ENCODE results near the gene NKX2-1. TPM values are rescaled to one million over a fixed set of nuclear protein-coding genes. Genes with fewer than 3 reads are reported as not detected.
A peak's percentile ranks its signal among the peaks of the same experiment; 100 is the strongest.
"Not testable (repeated sequence)": the region's sequence is repeated elsewhere in the genome, so short reads cannot be mapped to it uniquely, and the experiment has no call there.

The NKX2-1 gene
- polyA plus RNA-seq (2012; ENCODE audit: insufficient read depth, insufficient read length) = 45.2 TPM

DNA sequence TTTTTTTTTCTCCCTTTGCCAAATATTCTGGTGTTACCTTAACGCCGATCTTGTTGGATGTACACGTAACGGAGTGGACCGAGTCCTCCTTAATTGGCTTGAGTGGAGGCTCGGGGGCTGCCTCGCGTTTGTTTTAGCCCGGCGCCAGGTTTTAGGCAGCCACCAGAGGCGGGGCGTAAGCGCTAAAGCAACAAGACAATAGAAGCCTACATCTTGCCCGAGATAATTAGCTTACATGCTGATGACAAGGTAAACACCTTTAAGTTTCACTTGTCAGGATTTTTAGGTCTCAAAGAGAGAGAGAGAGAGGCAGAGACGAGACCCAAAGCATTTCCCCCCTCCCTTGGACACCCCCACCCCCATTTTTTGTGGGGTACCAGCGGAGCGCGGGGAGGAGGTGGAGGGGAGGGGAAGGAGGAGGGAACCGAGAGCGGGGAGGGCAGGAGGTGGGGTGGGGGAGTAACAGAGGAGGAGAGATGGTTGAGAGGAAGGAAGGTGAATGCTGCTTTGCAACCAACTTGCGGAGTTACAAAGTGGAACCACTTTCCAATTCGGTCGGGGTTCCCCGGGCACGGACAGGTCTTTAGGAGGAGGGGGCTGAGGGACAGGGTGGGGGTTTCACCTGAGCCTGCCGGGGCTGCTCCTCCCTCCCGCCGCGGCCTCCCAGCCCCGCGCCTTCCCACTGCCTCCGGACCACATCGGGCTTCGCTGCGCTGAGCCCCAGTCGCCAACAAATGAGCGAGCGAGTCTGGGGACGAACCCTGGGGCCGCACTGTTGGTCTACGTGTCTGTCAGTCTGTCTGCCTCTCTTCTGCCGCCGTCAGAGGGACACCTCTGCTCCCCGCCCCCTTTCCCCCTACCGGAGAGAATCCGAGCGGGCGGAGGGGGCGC is at the start of gene NKX2-1:
Gene NKX2-1, minus strand, starts transcription at position 802 of the 891 bp plus-strand sequence. Its CDS starts 103 bp downstream, at position 699.
- DNase-seq (ENCODE audit: low read depth, low spot score) = no peak
- no peak within 1 kb of the TSS for H3K4me3 ChIP-seq (ENCODE audit: low read length)

DNA sequence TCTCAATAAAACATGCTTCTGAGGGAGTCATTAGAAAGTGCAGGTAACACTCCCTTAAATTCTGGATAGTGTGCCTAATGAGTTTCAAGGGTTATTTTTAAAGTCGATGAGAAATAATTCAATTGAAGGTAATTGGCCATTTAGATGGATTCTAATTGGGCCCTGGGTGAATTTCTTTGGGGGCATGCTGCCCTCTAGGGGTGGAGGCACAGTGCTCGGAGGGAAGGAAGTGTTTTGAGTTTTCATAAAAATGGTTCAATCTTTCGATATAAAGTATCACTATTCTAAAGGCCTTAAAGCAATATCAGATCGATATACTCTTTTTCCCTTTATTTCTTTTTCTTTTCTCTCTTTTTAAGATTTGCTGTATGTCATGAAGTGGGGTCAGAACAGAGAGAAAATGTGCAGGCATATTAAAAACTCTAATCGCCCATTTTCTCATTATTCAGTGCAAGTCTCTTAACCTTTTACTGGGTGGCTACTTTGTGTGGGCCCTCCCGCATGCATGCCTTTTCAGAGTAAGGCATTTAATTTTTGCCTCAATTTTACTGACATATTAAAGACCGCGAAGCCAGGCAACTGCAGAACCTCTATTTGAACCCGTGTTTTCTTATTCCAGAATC is 36.9 kb upstream of the NKX2-1 start:
- no peak overlapping the region for H3K4me3 ChIP-seq (ENCODE audit: low read length)
- DNase-seq (ENCODE audit: low read depth, low spot score) = peak; percentile 12

DNA sequence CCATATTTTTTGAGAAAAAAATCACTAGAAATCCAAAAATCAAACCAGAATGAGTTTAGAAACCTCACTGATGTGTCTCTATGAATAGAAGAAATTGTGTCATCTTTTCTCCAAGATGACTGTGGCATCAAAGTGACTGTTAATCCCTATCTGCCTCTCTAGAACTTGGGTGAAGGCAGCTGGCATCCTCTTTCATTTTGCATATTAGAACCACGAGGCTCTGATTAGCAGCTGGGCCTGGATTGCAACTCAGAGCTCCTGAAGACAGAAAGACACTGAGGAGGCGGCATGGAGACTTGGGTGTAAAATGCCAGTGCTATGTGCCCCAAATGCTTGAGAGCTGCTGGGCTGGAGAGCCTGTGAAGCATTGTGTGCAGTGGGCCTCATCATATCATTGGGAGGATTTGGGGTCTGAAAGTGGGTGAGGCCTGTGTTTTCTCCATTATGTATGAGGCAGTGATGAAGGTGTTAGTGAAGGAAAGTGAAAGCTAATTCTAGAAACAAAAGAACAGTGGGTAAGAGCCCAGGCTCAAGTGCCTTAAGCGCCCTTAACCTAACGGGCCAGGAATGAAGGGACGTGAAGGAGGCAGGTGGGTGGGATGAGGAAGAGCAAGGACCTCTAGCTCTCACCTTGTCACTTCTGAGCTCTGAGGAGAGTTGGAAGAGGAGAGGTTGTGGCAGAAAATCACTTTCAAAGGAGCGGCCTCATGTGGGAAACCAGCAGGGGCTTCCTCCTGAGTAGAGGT is 36.1 kb upstream of the NKX2-1 start:
- no peak for DNase-seq (ENCODE audit: low read depth, low spot score)
- H3K4me3 ChIP-seq (ENCODE audit: low read length) = no peak overlapping the region

DNA sequence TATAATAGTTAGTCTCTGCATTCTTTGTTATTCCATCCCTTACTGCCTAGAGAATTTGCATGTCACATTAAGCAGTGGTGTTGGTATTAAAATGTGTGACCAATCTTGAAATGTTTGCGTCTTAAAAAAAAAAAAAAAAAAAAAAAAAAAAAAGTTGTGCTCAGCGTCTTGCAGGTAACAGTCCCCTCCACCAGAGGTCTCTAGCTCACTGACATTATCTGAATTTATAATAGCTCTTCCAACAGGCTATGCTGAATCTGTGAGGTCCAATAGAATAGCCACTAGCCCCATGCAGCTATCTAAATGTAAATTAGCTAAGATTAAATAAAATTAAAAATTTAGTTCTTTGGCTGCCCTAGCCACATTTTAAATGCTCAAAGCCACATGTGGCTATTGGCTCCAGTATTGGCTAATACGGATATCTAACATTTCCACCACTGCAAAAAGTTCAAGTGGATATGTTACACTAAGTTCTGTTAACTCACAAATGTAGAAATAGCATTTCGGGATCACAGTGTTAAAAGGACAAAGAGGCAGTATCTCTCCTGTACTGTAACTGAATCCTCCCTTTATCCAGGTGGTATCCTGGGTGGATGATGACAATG is 33.7 kb upstream of the NKX2-1 start:
- peak; percentile 39 for DNase-seq (ENCODE audit: low read depth, low spot score)
- H3K4me3 ChIP-seq (ENCODE audit: low read length) = no peak overlapping the region

DNA sequence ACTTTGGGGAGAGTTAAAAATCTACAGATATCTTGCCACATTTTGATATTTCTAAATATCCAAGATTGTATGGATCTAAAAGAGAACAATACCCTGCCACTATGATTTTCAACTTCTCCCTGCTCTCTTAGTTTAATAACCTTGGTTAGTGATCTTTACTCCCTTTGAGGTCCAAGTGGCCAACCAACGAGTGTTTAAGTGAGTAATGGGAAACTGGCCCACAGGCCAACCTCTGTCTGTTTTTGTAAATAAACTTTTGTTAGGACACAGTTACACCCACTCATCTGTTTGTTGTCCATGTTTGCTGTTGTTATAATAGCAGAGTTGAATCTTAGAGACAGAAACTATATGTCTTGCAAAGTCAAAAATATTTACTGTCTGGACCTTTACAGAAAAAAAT is 30.9 kb upstream of the NKX2-1 start:
- DNase-seq (ENCODE audit: low read depth, low spot score) = no peak
- no peak overlapping the region for H3K4me3 ChIP-seq (ENCODE audit: low read length)

DNA sequence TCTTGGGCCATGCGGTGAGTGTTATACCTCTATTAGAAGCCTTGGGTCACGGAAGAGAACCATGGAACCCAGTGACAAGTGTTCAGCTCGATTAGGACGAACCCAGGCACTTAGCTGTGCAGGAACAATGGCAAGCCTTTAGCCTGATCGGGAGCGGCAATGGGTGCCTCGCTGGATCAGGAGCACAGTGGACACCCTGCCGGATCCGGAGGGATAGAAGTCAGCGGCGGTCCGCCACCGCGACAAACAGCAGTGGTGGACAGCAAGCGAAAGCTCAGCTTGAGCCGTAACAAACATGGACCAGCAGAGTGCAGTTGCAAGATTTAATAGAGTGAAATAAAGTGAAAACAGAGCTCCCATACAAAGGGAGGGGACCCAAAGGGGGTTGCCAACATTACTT is 24.2 kb upstream of the NKX2-1 start:
- DNase-seq (ENCODE audit: low read depth, low spot score); H3K4me3 ChIP-seq (ENCODE audit: low read length): not testable (repeated sequence)

DNA sequence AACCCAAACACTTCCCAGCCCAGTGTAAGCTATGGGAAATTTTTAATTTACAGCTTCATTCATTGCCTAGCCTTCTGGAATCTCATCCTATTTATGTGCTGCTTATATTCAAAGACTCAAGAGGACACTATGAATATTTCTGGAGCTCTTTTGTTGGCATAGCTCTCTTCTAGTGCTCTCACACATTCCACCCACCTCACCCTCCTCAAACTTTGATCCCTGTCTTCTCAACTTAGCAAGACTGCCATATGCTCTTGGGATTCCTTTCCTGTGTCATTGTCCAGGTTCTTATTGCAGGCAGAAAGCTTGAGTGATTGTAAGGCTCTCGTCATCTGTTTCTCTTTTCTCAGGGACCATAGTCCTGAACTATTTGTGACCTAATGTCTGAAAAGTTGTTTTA is 18.0 kb upstream of the NKX2-1 start:
- no peak for DNase-seq (ENCODE audit: low read depth, low spot score)
- H3K4me3 ChIP-seq (ENCODE audit: low read length) = no peak overlapping the region

DNA sequence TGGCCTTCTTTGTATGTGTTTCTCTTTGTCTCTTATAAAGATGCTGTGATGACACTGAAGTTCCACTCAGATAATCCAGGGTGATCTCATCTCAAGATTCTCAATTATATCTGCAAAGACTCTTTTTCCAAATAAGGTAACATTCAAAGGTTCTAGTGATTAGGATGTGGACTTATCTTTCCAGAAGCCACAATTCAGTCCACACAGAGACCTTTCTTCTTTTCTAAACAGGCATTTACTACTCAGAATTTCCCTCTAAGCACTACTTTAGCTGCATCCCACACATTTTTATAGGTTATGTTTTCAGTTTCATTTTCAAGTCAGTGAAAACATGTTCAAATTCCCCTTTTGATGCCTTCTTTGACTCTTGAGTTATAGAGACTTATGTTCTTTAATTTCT is 9.0 kb upstream of the NKX2-1 start:
- no peak for DNase-seq (ENCODE audit: low read depth, low spot score)
- no peak overlapping the region for H3K4me3 ChIP-seq (ENCODE audit: low read length)

DNA sequence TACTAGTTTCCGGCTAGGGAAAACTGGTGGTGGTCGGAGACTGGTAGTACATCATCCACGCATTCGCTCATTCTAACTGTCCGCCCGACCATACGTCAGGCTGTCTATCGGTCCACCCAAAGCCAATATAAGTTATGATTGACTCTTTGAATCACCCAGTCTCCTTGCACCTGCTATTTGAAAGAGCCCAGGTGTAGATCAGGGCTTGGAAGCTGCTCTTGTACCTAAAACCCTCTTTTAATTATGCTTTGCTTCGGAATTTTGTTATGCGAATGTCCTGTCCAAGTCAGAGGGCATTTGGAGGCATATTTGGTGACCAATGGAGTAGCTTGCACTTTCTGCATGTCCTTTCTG is 5.7 kb upstream of the NKX2-1 start:
- DNase-seq (ENCODE audit: low read depth, low spot score) = no peak
- H3K4me3 ChIP-seq (ENCODE audit: low read length) = no peak overlapping the region

DNA sequence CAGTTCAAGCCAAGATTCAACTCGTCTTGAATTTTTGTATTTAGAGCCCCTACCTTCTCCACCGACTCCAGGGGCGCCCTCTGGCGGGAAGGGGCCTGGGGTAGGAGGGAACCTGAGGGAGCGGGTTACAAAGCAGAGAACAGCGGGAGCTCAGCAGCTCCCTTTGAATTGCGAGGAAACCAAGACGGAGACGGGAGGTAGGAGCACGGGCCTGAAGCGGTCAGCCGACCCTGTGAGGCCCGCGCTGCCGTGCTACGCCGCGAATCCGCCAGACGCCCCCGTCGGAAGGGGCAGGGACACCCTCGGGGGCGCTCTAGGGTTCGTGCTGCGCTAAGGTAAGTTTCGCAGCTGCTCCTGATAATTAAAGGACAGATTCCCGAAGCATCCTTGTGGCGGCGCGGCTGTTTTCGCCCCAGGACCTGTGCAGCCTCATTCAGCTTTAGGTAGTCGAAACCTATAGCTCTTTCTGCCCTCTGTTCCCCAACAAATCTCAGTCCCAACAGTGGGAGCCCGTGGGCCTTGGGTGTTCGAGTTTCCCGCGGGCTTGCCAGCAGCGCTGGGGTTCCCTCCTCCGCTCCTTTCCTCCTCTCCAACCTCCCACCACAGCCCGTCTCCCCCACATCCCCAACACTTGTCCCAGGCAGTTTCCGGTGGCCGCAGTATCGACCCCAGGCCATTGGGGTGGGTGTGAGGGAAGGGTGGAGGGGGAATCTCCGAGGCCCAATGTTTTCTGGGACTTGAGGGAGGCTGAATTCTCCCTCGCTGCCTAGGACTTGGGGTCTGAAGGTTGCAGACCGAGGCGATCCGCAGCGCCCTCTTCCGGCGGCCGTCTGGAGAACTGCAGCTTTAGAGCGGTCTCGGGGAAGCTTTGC is 5.1 kb upstream of the NKX2-1 start:
- peak overlapping the region; percentile 28 for H3K4me3 ChIP-seq (ENCODE audit: low read length)
- peak; percentile 58 for DNase-seq (ENCODE audit: low read depth, low spot score)

DNA sequence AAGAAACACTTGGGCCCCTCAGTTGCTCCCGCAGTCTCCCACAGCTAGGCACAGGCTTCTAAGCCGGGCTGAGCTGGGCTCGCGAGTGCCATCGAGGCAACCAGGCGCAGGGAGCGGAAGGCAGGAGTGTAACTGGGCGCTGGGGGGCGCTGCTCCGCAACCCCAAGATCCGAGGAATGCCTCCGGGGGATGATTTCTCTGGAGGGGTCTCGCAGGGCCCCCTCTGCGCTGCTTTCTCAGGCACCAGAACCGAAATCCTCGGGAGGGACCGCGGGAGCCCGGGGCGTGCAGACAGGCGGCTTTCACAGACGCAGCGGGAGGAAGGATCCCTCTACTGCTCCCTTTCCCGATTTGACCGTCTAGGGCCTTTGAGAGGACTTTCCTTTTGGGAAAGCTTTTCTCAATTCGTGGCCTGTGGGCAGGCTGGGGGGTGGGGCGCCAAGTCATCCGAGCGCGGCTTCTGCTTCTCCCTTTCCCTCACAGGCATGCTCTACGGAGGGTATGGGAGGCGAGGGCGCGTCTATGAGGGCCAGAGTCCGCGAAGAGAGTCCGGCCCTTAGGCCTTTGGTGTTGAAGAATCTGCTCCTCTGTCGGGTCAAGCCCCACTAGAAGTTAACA is 4.3 kb upstream of the NKX2-1 start:
- DNase-seq (ENCODE audit: low read depth, low spot score) = no peak
- H3K4me3 ChIP-seq (ENCODE audit: low read length) = no peak overlapping the region

DNA sequence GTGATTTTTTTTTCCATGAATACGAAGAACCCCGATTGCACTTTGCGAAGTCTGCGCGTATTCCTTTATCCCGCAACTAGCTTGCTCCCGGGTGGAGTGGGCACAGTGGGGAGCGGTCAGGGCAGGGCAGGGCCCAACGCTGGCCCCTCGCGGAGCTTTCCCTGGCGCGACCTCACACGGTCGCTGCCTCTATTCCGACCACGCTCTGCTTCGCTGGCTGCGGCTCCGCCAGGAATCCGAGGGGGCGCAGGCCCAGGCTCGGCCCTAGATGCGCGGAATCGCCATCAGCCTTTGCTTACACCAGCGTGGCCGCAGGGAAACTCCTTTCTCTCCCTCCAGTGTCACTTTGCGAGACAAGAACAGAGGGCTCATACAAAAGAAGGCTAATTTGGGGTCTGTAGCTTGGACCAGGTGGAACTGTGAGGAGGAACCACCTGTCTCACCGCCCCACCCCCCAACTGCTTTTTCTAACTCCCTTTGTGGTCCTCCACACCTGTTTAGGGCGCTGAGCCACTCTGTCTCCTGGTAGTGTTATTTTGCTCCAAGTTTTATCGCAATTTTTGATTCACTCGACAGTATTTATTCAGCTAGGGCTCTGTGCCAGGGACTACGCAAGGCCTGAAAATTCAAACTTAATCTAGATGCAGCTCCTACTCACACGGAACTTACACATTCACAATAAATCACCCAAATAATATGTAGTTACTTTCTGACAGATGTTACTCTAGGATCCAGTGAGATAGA is 3.1 kb upstream of the NKX2-1 start:
- no peak overlapping the region for H3K4me3 ChIP-seq (ENCODE audit: low read length)
- no peak for DNase-seq (ENCODE audit: low read depth, low spot score)

DNA sequence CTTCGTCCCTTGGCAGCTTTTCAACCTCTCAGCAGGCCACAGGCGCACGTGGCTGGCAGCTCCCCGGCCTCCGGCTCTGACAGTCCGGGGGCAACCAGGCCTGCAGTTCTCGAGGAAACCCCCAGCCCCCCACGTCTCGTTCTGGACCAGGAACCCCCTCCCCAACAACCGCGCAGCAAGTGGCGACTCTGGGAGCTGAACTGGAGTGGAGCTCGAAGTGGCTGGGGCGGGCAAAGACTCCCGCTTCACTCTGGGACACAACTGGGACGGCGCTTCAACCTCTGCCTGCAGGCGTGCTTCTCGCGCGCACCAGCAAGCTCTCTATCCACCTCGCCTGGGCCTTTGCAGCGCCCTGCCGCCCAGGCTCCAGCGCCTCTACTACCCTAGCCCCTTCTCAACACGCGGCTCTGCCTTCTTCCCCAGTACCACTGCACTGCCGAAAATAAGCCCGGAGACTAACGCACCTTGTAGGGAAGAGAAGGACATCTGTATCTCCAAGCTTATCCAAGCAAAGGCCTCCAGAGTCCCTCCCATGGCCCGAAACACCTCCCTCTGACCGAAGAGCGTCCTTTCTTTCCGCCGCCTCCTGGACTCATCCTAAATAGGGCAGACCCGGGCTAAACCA is 2.4 kb upstream of the NKX2-1 start:
- no peak overlapping the region for H3K4me3 ChIP-seq (ENCODE audit: low read length)
- no peak for DNase-seq (ENCODE audit: low read depth, low spot score)

DNA sequence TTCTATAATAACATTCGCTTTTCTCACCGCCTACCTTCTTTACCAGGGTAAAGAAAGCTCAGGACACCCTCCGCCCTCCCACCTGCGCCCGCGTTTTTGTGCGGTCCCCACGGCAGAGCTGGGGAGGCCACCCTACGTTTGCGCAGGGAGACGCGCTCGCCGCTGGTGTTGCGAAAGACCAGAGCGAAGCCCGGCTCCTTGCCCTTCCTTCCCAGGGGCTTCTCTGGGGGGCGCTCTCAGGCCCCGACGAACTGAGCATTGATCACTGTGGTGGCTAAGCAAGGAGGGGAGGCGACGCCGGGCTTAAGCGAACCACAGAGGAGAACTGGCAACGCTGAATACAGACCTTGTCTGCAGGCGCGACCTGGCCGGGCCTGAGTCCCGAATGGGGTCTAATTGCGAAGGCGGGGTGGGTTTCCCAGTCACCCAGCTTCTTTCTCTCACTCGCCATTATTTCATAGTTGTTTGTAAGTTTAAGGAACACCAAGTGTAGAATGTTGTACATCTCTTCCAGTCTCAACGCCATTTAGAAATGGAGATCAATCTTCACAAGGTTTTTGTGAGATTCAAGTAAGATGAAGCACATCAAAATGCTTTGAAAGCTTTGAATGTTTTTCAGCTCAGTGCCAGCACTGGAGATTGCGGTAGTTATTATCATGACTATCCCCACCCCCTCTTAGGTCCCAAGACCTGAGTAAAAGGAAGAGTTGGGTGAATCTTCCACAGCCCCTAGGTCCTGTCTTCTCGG is 1.7 kb upstream of the NKX2-1 start:
- DNase-seq (ENCODE audit: low read depth, low spot score) = no peak
- H3K4me3 ChIP-seq (ENCODE audit: low read length) = no peak overlapping the region

DNA sequence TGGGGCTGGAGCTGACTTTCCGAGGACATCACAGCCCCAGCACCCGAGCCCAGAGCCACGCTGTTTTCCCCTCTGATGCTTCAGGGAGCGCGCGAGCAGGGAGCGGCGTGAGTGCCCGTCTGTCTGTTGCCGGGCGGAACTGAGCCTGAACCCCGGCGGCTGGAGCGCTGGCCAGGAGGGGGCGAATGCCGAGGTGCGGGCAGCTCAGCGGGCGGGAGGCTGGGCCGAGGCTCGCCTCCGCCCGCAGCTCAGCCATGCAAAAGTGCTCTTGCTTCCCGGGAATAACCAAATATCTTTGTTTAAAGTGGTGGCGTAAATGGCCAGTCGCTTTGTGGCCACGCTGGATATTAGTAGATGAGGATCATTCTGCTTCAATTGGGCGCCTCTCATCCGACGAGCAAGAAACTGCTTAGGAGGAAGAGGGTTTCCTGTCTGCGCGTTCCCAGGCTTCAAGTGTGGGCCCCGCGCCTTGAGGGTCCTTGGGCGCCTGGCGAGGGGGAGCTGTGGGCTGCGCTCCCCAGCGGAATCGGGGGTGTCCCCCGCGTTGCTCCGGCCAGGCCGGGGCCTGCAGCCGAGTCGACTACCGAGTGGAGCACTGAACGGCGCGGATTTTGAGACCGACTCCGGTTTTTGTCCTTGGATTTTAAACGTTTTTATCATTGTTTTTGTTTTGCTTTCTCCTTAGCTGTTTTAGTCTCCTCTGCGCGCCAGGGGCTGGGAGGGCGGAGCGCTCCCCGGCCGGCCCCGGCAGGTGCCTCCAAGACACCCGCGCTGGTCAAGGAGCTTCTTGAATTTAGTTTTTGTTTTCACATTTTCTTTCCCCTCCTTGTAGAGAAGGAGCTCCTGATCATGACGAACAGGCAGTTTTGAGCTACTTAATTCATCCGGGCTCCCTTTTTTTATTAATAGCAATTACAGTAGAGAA is 831 bp upstream of the NKX2-1 start:
- H3K4me3 ChIP-seq (ENCODE audit: low read length) = no peak overlapping the region
- no peak for DNase-seq (ENCODE audit: low read depth, low spot score)
